ENCODE results near the gene SMARCC2. TPM values are rescaled to one million over a fixed set of nuclear protein-coding genes. Genes with fewer than 3 reads are reported as not detected.

The SMARCC2 gene
- total RNA-seq, 4 donors from 2014 or later: 34.1 to 56.9 (median 49.4) TPM

- peak; percentile 23 to 69 for DNase-seq
These were observed 37.6 kb downstream of the SMARCC2 start for GRCh38 chr12:56151672-56152131.

GRCh38 chr12:56150563-56150962 is 38.7 kb downstream of the SMARCC2 start:
- Histone ChIP-seq H3K27ac (peak overlapping the region; percentile 88 to 97 (median 96)), H3K36me3 (no peaks in the 10 kb centered on the region), H3K9me3 (no peaks in the 10 kb centered on the region), H3K4me1 (peaks cover 27 to 28% of the 10 kb centered on the region in 2 donors), H3K4me3 (no peak overlapping the region), H3K27me3 (no peaks in the 10 kb centered on the region)
- in situ Hi-C loops (cut with MboI; ENCODE audit: low sequenced_read_pairs in 4 of 4) (no loop called here), intact Hi-C loops (cut with DNase I; ENCODE audit: low total_unique reads) (no loop called here)
- TF ChIP-seq CTCF (IDR thresholded peaks at IDR 0.05 in 4 of 5, conservative IDR thresholded peaks at IDR 0.05 in 1 of 5) (no peak), POLR2A (IDR thresholded peaks at IDR 0.05) (no peak)
- DNase-seq (no peak), ATAC-seq (no peak)

More at GRCh38 chr12:56151672-56152131, 37.6 kb downstream of the SMARCC2 start:
- no peaks in the 10 kb centered on the region for H3K36me3 ChIP-seq
- intact Hi-C loops (cut with DNase I; ENCODE audit: low total_unique reads) (loop anchor here (1.0 kb wide), 1 partner anchor 23 kb away; the partner anchor contains the start of gene ESYT1), in situ Hi-C loops (cut with MboI; ENCODE audit: low sequenced_read_pairs in 4 of 4) (no loop called here)
- peak; percentile 57 to 75 (median 60) for TF ChIP-seq CTCF (IDR thresholded peaks at IDR 0.05 in 4 of 5, conservative IDR thresholded peaks at IDR 0.05 in 1 of 5)
- no peak for TF ChIP-seq POLR2A (IDR thresholded peaks at IDR 0.05)
- ATAC-seq: peak; percentile 59 to 63
- no peaks in the 10 kb centered on the region for H3K9me3 ChIP-seq
- H3K4me3 ChIP-seq: peak overlapping the region; percentile 61 to 82 (median 75)
- no peaks in the 10 kb centered on the region for H3K27me3 ChIP-seq
- peaks cover 24 to 28% of the 10 kb centered on the region in 2 donors for H3K4me1 ChIP-seq
- H3K27ac ChIP-seq: peak overlapping the region; percentile 88 to 97 (median 96)

GRCh38 chr12:56146492-56147460 is 42.5 kb downstream of the SMARCC2 start:
- in situ Hi-C loops (cut with MboI; ENCODE audit: low sequenced_read_pairs in 4 of 4): no loop called here

GRCh38 chr12:56145217-56145616 is 44.1 kb downstream of the SMARCC2 start:
- H3K36me3 ChIP-seq: peaks cover 0 to 46% of the 10 kb centered on the region in 2 donors
- intact Hi-C loops (cut with DNase I; ENCODE audit: low total_unique reads) (no loop called here), in situ Hi-C loops (cut with MboI; ENCODE audit: low sequenced_read_pairs in 4 of 4) (no loop called here)
- TF ChIP-seq CTCF (IDR thresholded peaks at IDR 0.05 in 4 of 5, conservative IDR thresholded peaks at IDR 0.05 in 1 of 5) (no peak), POLR2A (IDR thresholded peaks at IDR 0.05) (no peak)
- no peak overlapping the region for H3K4me3 ChIP-seq
- ATAC-seq (no peak), DNase-seq (no peak)
- no peaks in the 10 kb centered on the region for H3K9me3 ChIP-seq
- H3K27ac ChIP-seq: peak overlapping the region; percentile 65 to 82 (median 77)
- peaks cover 0 to 11% of the 10 kb centered on the region in 2 donors for H3K4me1 ChIP-seq
- no peaks in the 10 kb centered on the region for H3K27me3 ChIP-seq

More at GRCh38 chr12:56146492-56147460, 42.5 kb downstream of the SMARCC2 start:
- DNase-seq: no peak
- TF ChIP-seq POLR2A (IDR thresholded peaks at IDR 0.05) (no peak), CTCF (IDR thresholded peaks at IDR 0.05 in 4 of 5, conservative IDR thresholded peaks at IDR 0.05 in 1 of 5) (no peak)
- peak overlapping the region; percentile 43 to 61 (median 46) for H3K27ac ChIP-seq
- intact Hi-C loops (cut with DNase I; ENCODE audit: low total_unique reads): no loop called here
- no peak overlapping the region for H3K4me3 ChIP-seq
- no peaks in the 10 kb centered on the region for H3K27me3 ChIP-seq
- H3K9me3 ChIP-seq: no peaks in the 10 kb centered on the region
- H3K4me1 ChIP-seq: peaks cover 13 to 22% of the 10 kb centered on the region in 2 donors
- H3K36me3 ChIP-seq: peaks cover 0 to 34% of the 10 kb centered on the region in 2 donors
- ATAC-seq: no peak
